SK-N-SH (cell line): ENCODE measurements around the gene ATXN7L2. TPM values are rescaled to one million over a fixed set of nuclear protein-coding genes. Genes with fewer than 3 reads are reported as not detected.

Experiments
- CTCF ChIA-PET: fragments of 300-600, 350-600 bp; formaldehyde crosslinking; extraction: SDS; loops from one replicate; lab custom pipeline; 2021; lab: Yijun Ruan, JAX
- POLR2A ChIA-PET: fragments of 350-600 bp; sonication (Branson Sonifier 250); formaldehyde crosslinking; extraction: SDS; loops from one replicate; lab custom pipeline; 2020; ENCODE audit warnings: antibody characterized with exemption, inconsistent platforms; lab: Yijun Ruan, JAX
- DNase-seq: peaks from one replicate; pipeline ENCODE4 v3.0.0; 2012
- H2AFZ ChIP-seq: fragments of 200-600 bp; sonication (generic); 2 replicates; pipeline ENCODE4 v1.8.1; 2016; ENCODE audit warnings: antibody characterized with exemption, mild to moderate bottlenecking, low read depth
- H3F3A ChIP-seq: fragments of 200-600 bp; sonication (generic); replicated peaks from 2 replicates; pipeline ENCODE3; 2016; ENCODE audit warnings: antibody characterized with exemption, mild to moderate bottlenecking; ENCODE audit not compliant: insufficient read depth
- H3K27ac ChIP-seq, 2 experiments: fragments of 200-500 bp in 1 of 2; fragments of 200-600 bp in 1 of 2; sonication (Bioruptor generic) in 1 of 2; sonication (generic), shearing (Covaris generic) in 1 of 2; 2 replicates each; pipeline versions ENCODE4 v1.5.1 to v1.6.1; 2014 to 2016; ENCODE audit warnings: low read depth in 2 of 2, inconsistent platforms in 1 of 2, low read length in 1 of 2, mild to moderate bottlenecking in 1 of 2, mixed read lengths in 1 of 2
- H3K27me3 ChIP-seq: fragments of 200-600 bp; sonication (generic), shearing (Covaris generic); 2 replicates; pipeline ENCODE4 v1.6.1; 2016; ENCODE audit warnings: mixed run types; ENCODE audit not compliant: insufficient read depth
- H3K36me3 ChIP-seq, 2 experiments: fragments of 200-500 bp in 1 of 2; fragments of 200-600 bp in 1 of 2; sonication (Bioruptor generic) in 1 of 2; sonication (generic) in 1 of 2; replicated peaks in 1 of 2; 2 replicates each; pipeline versions ENCODE3 to v1.5.1; 2014 to 2016; ENCODE audit warnings: low read length in 1 of 2, mild to moderate bottlenecking in 1 of 2; ENCODE audit not compliant: insufficient read depth in 2 of 2, control insufficient read depth in 1 of 2
- H3K4me1 ChIP-seq, 2 experiments: fragments of 200-500 bp in 1 of 2; fragments of 200-600 bp in 1 of 2; sonication (Bioruptor generic) in 1 of 2; sonication (generic), shearing (Covaris generic) in 1 of 2; 2 replicates each; pipeline versions ENCODE4 v1.5.1 to v1.6.1; 2014 to 2016; ENCODE audit warnings: low read depth in 1 of 2, low read length in 1 of 2, mixed run types in 1 of 2; ENCODE audit not compliant: insufficient read depth in 2 of 2, control insufficient read depth in 1 of 2
- H3K4me2 ChIP-seq: fragments of 200-600 bp; sonication (generic), shearing (Covaris generic); 2 replicates; pipeline ENCODE4 v1.6.1; 2017; ENCODE audit warnings: mixed run types
- H3K4me3 ChIP-seq, 2 experiments: fragments of 200-500 bp in 1 of 2; fragments of 200-600 bp in 1 of 2; sonication (Bioruptor generic) in 1 of 2; sonication (generic), shearing (Covaris generic) in 1 of 2; 2 replicates each; pipeline versions ENCODE4 v1.5.1 to v1.8.1; 2014 to 2016; ENCODE audit warnings: low read depth in 2 of 2, inconsistent platforms in 1 of 2, low read length in 1 of 2, mild to moderate bottlenecking in 1 of 2, mixed read lengths in 1 of 2, moderate library complexity in 1 of 2
- H3K79me2 ChIP-seq: fragments of 200-600 bp; sonication (generic); 2 replicates; pipeline ENCODE4 v1.8.1; 2017; ENCODE audit warnings: mild to moderate bottlenecking; ENCODE audit not compliant: insufficient read depth
- H3K9ac ChIP-seq: fragments of 200-600 bp; sonication (generic); 2 replicates; pipeline ENCODE4 v1.6.1; 2017; ENCODE audit warnings: mixed run types
- H3K9me2 ChIP-seq: fragments of 200-600 bp; sonication (generic); 2 replicates; pipeline ENCODE4 v1.6.1; 2017; ENCODE audit warnings: mixed run types
- H3K9me3 ChIP-seq: fragments of 200-600 bp; sonication (generic); 2 replicates; pipeline ENCODE4 v1.6.1; 2017; ENCODE audit warnings: mixed run types, mild to moderate bottlenecking, moderate library complexity
- H4K20me1 ChIP-seq: fragments of 200-600 bp; sonication (generic); 2 replicates; pipeline ENCODE4 v1.6.1; 2017; ENCODE audit warnings: mild to moderate bottlenecking, mixed run types; ENCODE audit not compliant: insufficient read depth
- EZH2phosphoT487 ChIP-seq: fragments of 200-600 bp; sonication (generic); IDR thresholded peaks from 2 replicates; pipeline ENCODE4 v1.6.1; 2017; ENCODE audit warnings: low read depth, mixed run types, mild to moderate bottlenecking, antibody characterized with exemption, moderate library complexity, borderline replicate concordance
- MAX ChIP-seq: IDR thresholded peaks from 2 replicates; pipeline ENCODE4 v1.4.0; 2012; ENCODE audit warnings: low read depth
- MEF2A ChIP-seq: IDR thresholded peaks from 2 replicates; pipeline ENCODE4 v1.4.0; 2012; ENCODE audit warnings: low read depth, borderline replicate concordance
- MXI1 ChIP-seq: IDR thresholded peaks from 2 replicates; pipeline ENCODE4 v1.6.1; 2012; ENCODE audit warnings: mild to moderate bottlenecking, low read depth, low read length, improper control_type of control experiment
- NRF1 ChIP-seq: IDR thresholded peaks from 2 replicates; pipeline ENCODE4 v1.6.1; 2012; ENCODE audit warnings: low read depth, mild to moderate bottlenecking, low read length
- RXRA ChIP-seq: IDR thresholded peaks from 2 replicates; pipeline ENCODE4 v1.4.0; 2012; ENCODE audit warnings: low read depth, mild to moderate bottlenecking, borderline replicate concordance
- TEAD4 ChIP-seq: IDR thresholded peaks from 2 replicates; pipeline ENCODE4 v1.4.0; 2012; ENCODE audit warnings: mild to moderate bottlenecking, borderline replicate concordance; ENCODE audit not compliant: insufficient read depth
- USF1 ChIP-seq: IDR thresholded peaks from 2 replicates; pipeline ENCODE4 v1.4.0; 2012; ENCODE audit warnings: low read depth, borderline replicate concordance
- WGBS: methylation state at CpG from one replicate; pipeline ENCODE4 v1.1.6; 2017; ENCODE audit warnings: low lambda C conversion rate; 5-methylcytosine and 5-hydroxymethylcytosine counted together
- polyA plus RNA-seq, 3 experiments: library from polyadenylated mRNA; depleted of rRNA; stranded (reverse); fragments of >200 nt; gene quantifications; 2 replicates each; pipeline ENCODE4 v1.2.3, GENCODE V29; 2012
- TF ChIP-seq, protein P1 (sequence below): fragments of 200-600 bp; sonication (generic); IDR thresholded peaks from 2 replicates; pipeline ENCODE4 v1.6.1; 2017; ENCODE audit warnings: antibody characterized with exemption, mild to moderate bottlenecking, moderate library complexity

Gene ATXN7L2
- polyA plus RNA-seq, 1 of the 3 experiments (the other 2 are of a cell fraction), result 4.0 TPM

- ChIA-PET POLR2A (no interaction called here), CTCF (interaction anchor here (1.2 kb wide), 1 partner anchor 66 kb away, joined by 4 read pairs; no protein-coding TSS in a partner anchor)
- H3K27me3 ChIP-seq, result peaks cover 94% of the 10 kb centered on the region
- H3K4me2 ChIP-seq, result peak overlapping the region; percentile 71
- H3K9me2 ChIP-seq, result no peaks in the 10 kb centered on the region
- H3F3A ChIP-seq, result no peaks in the 10 kb centered on the region
- peak overlapping the region; percentile 36 to 50; a peak in 3 of 4 replicates for H3K4me3 ChIP-seq
- no peaks in the 10 kb centered on the region for H3K4me1 ChIP-seq
- peak overlapping the region; percentile 66; the same call in 1 of the 2 replicates for H2AFZ ChIP-seq
- WGBS, result 19% methylated on average over 23 of the region's 24 CpGs
- H4K20me1 ChIP-seq, result no peaks in the 10 kb centered on the region
- H3K9me3 ChIP-seq, result no peaks in the 10 kb centered on the region
- no peak overlapping the region for H3K9ac ChIP-seq
- no peak overlapping the region for H3K27ac ChIP-seq
- H3K36me3 ChIP-seq, result no peaks in the 10 kb centered on the region
- TF ChIP-seq MEF2A, result no peak
- no peak for TF ChIP-seq MAX
- no peak for TF ChIP-seq TEAD4
- no peak for TF ChIP-seq RXRA
- TF ChIP-seq MXI1, result no peak
- no peak for TF ChIP-seq NRF1
- no peak for DNase-seq
- H3K79me2 ChIP-seq, result no peaks in the 10 kb centered on the region
These were observed 17.6 kb upstream of the ATXN7L2 start for GRCh38 chr1:109466125-109466451.

- Histone ChIP-seq H3K36me3 (no peaks in the 10 kb centered on the region), H3K27ac (no peak within 1 kb of the TSS), H4K20me1 (no peaks in the 10 kb centered on the region), H3K4me3 (peak within 1 kb of the TSS; percentile 36 to 50), H3K4me2 (peak within 1 kb of the TSS; percentile 71), H3K4me1 (no peaks in the 10 kb centered on the region), H3K27me3 (peaks cover 94% of the 10 kb centered on the region), H3K9me3 (no peaks in the 10 kb centered on the region), H2AFZ (peak within 1 kb of the TSS; percentile 66; the same call in 1 of the 2 replicates), H3K79me2 (no peaks in the 10 kb centered on the region), H3F3A (no peaks in the 10 kb centered on the region), H3K9me2 (no peaks in the 10 kb centered on the region), H3K9ac (no peak within 1 kb of the TSS)
- WGBS, result 0% methylated on average over 10 of the region's 88 CpGs
- POLR2A ChIA-PET, result no interaction called here
- peak; percentile 79 for DNase-seq
- TF ChIP-seq TEAD4 (no peak), USF1 (peak; percentile 82), EZH2phosphoT487 (peak; percentile 39; the same call in 1 of the 2 replicates)
- TF ChIP-seq, protein P1, sequence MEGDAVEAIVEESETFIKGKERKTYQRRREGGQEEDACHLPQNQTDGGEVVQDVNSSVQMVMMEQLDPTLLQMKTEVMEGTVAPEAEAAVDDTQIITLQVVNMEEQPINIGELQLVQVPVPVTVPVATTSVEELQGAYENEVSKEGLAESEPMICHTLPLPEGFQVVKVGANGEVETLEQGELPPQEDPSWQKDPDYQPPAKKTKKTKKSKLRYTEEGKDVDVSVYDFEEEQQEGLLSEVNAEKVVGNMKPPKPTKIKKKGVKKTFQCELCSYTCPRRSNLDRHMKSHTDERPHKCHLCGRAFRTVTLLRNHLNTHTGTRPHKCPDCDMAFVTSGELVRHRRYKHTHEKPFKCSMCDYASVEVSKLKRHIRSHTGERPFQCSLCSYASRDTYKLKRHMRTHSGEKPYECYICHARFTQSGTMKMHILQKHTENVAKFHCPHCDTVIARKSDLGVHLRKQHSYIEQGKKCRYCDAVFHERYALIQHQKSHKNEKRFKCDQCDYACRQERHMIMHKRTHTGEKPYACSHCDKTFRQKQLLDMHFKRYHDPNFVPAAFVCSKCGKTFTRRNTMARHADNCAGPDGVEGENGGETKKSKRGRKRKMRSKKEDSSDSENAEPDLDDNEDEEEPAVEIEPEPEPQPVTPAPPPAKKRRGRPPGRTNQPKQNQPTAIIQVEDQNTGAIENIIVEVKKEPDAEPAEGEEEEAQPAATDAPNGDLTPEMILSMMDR, result peak; percentile 10; the same call in 1 of the 2 replicates
- TF ChIP-seq, all 33 proteins: peak for 3
- CTCF ChIA-PET, result interaction anchor here (1.1 to 1.2 kb wide), 2 partner anchors 24 to 66 kb away, joined by 4 to 5 read pairs; no protein-coding TSS in a partner anchor
These were observed 17.0 kb upstream of the ATXN7L2 start, which contains the start of gene SYPL2 for GRCh38 chr1:109466452-109467300. SYPL2 (plus strand) TSS chr1:109466546; CDS start chr1:109466844, 298 bp downstream.
